Testis (tissue), 2 donors: ENCODE measurements around the gene SHLD1.
"Not testable (repeated sequence)": the region's sequence is repeated elsewhere in the genome, so short reads cannot be mapped to it uniquely, and the experiment has no call there.

Experiments used
- CTCF ChIP-seq, 3 experiments: fragments of 450-650 bp in 2 of 3; fragments of 200-600 bp in 1 of 3; sonication (generic) in 1 of 3; IDR thresholded peaks; one replicate each; pipeline ENCODE4 v1.5.1; 2016 to 2019; ENCODE audit warnings: antibody characterized with exemption in 3 of 3, mild to moderate bottlenecking in 2 of 3, moderate library complexity in 1 of 3
- POLR2A ChIP-seq: fragments of 450-650 bp; IDR thresholded peaks from one replicate; pipeline ENCODE4 v1.6.1; 2017; ENCODE audit warnings: antibody characterized with exemption, mild to moderate bottlenecking, moderate library complexity

DNA sequence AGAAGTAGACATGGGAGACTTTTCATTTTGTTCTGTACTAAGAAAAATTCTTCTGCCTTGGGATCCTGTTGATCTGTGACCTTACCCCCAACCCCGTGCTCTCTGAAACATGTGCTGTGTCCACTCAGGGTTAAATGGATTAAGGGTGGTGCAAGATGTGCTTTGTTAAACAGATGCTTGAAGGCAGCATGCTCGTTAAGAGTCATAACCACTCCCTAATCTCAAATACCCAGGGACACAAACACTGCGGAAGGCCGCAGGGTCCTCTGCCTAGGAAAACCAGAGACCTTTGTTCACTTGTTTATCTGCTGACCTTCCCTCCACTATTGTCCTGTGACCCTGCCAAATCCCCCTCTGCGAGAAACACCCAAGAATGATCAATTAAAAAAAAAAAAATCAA lies 47.9 kb upstream of the SHLD1 start:
- not testable (repeated sequence) for TF ChIP-seq CTCF (IDR thresholded peaks at IDR 0.05); POLR2A
